NCI-H226 (cell line): ENCODE measurements around the gene ACO1.

ENCODE experiments used
- DNase-seq: peaks from one replicate; pipeline ENCODE4 v3.0.0-alpha.2; 2015

Gene ACO1

GRCh38 chr9:32384002-32384363 is 460 bp upstream of the ACO1 start:
- DNase-seq, result no peak

- no peak for DNase-seq
These were observed 875 bp downstream of the ACO1 start for GRCh38 chr9:32385152-32385884.

- no peak for DNase-seq
These were observed 1.4 kb downstream of the ACO1 start for GRCh38 chr9:32385885-32386283.

- no peak for DNase-seq
These were observed 2.8 kb downstream of the ACO1 start for GRCh38 chr9:32387256-32387655.

GRCh38 chr9:32389365-32389764 is 4.9 kb downstream of the ACO1 start:
- no peak for DNase-seq

- no peak for DNase-seq
These were observed 9.5 kb downstream of the ACO1 start for GRCh38 chr9:32393911-32394310.

GRCh38 chr9:32394381-32395049 is 10.1 kb downstream of the ACO1 start:
- no peak for DNase-seq

- DNase-seq, result peak; percentile 75
These were observed 11.2 kb downstream of the ACO1 start for GRCh38 chr9:32395510-32396216.

- DNase-seq, result no peak
These were observed 13.8 kb downstream of the ACO1 start for GRCh38 chr9:32398207-32398606.

- DNase-seq, result no peak
These were observed 14.8 kb downstream of the ACO1 start for GRCh38 chr9:32399110-32399815.

- DNase-seq, result no peak
These were observed 17.0 kb downstream of the ACO1 start for GRCh38 chr9:32401488-32401887.

GRCh38 chr9:32403567-32404260 is 19.3 kb downstream of the ACO1 start:
- no peak for DNase-seq

- DNase-seq, result no peak
These were observed 20.0 kb downstream of the ACO1 start for GRCh38 chr9:32404402-32404801.

- no peak for DNase-seq
These were observed 20.4 kb downstream of the ACO1 start for GRCh38 chr9:32404856-32405255.

- DNase-seq, result no peak
These were observed 21.1 kb downstream of the ACO1 start for GRCh38 chr9:32405506-32405905.

GRCh38 chr9:32406046-32406445 is 21.6 kb downstream of the ACO1 start:
- DNase-seq, result no peak

- no peak for DNase-seq
These were observed 27.3 kb downstream of the ACO1 start for GRCh38 chr9:32411753-32412152.

GRCh38 chr9:32412440-32412839 is 28.0 kb downstream of the ACO1 start:
- no peak for DNase-seq

- no peak for DNase-seq
These were observed 29.0 kb downstream of the ACO1 start for GRCh38 chr9:32413424-32413823.

- DNase-seq, result no peak
These were observed 30.4 kb downstream of the ACO1 start for GRCh38 chr9:32414856-32415255.

- no peak for DNase-seq
These were observed 35.5 kb downstream of the ACO1 start for GRCh38 chr9:32419921-32420320.

- DNase-seq, result no peak
These were observed 37.9 kb downstream of the ACO1 start for GRCh38 chr9:32422237-32422806.
